K562 (cell line): ENCODE results near the gene STX1B. TPM values are rescaled to one million over a fixed set of nuclear protein-coding genes. Genes with fewer than 3 reads are reported as not detected.
A peak's percentile ranks its signal among the peaks of the same experiment; 100 is the strongest.

Experiments
- CBX1 ChIP-seq: sonication (generic); IDR thresholded peaks from 2 replicates; pipeline ENCODE4 v1.6.1; 2016; ENCODE audit warnings: antibody characterized with exemption, low read depth, mild to moderate bottlenecking
- CXXC5 ChIP-seq: fragments of 250-450 bp; sonication (Bioruptor Pico); IDR thresholded peaks from 2 replicates; pipeline ENCODE4 v1.8.0; 2022; ENCODE audit warnings: inconsistent platforms, mild to moderate bottlenecking, moderate library complexity
- HMGN3 ChIP-seq: IDR thresholded peaks from 2 replicates; pipeline ENCODE4 v1.6.1; 2011; ENCODE audit warnings: borderline replicate concordance, low read depth, mild to moderate bottlenecking, mixed read lengths, low read length; ENCODE audit not compliant: insufficient read length; ENCODE audit errors: extremely low read depth
- IFI16 ChIP-seq: fragments of 250-450 bp; sonication (Bioruptor Pico); IDR thresholded peaks from 2 replicates; pipeline ENCODE4 v2.1.2; 2022; ENCODE audit warnings: mild to moderate bottlenecking, inconsistent platforms
- MEIS2 ChIP-seq: fragments of 450-650 bp; IDR thresholded peaks from 2 replicates; pipeline ENCODE4 v1.6.1; 2014; ENCODE audit warnings: mild to moderate bottlenecking; ENCODE audit not compliant: partially characterized antibody
- MTA3 ChIP-seq: fragments of 450-650 bp; formaldehyde crosslinking; IDR thresholded peaks from 2 replicates; pipeline ENCODE4 v1.6.1; 2017; ENCODE audit warnings: mild to moderate bottlenecking, borderline replicate concordance
- NRF1 ChIP-seq, 2 experiments: fragments of 450-650 bp; IDR thresholded peaks in 1 of 2; conservative IDR thresholded peaks in 1 of 2; 2 replicates each; pipeline ENCODE4 v1.6.1; 2014; ENCODE audit warnings: mild to moderate bottlenecking in 2 of 2
- PHTF2 ChIP-seq: fragments of 250-450 bp; sonication (Bioruptor Pico); IDR thresholded peaks from 2 replicates; pipeline ENCODE4 v1.5.0; 2021; ENCODE audit warnings: mild to moderate bottlenecking
- RUNX1 ChIP-seq: sonication (generic); IDR thresholded peaks from 2 replicates; pipeline ENCODE4 v1.6.1; 2016; ENCODE audit warnings: antibody characterized with exemption, low read depth
- SETDB1 ChIP-seq: IDR thresholded peaks from one replicate; pipeline ENCODE4 v1.6.1; 2012; ENCODE audit warnings: low read length, control low read depth, inconsistent platforms
- SMARCE1 ChIP-seq: fragments of 450-650 bp; IDR thresholded peaks from 2 replicates; pipeline ENCODE4 v1.7.1; 2016; ENCODE audit warnings: mild to moderate bottlenecking
- SP2 ChIP-seq: IDR thresholded peaks from 2 replicates; pipeline ENCODE4 v1.6.1; 2011; ENCODE audit warnings: mild to moderate bottlenecking, low read depth, low read length, moderate library complexity; ENCODE audit not compliant: poor library complexity, severe bottlenecking; ENCODE audit errors: extremely low read depth
- SRF ChIP-seq, 2 experiments: fragments of 250-450, 450-650 bp in 1 of 2; sonication (Bioruptor Pico) in 1 of 2; sonication (generic) in 1 of 2; formaldehyde crosslinking; IDR thresholded peaks; 2 replicates each; pipeline versions ENCODE4 v1.5.0 to v1.5.1; 2020 to 2022; ENCODE audit warnings: mild to moderate bottlenecking in 1 of 2, missing genetic modification reagents in 1 of 2
- TAF1 ChIP-seq: IDR thresholded peaks from 2 replicates; pipeline ENCODE4 v1.6.1; 2011; ENCODE audit warnings: mild to moderate bottlenecking, low read length, moderate library complexity; ENCODE audit not compliant: insufficient read depth, control insufficient read depth, severe bottlenecking; ENCODE audit errors: extremely low read depth
- ZFPM2 ChIP-seq: fragments of 250-450 bp; sonication (Bioruptor Pico); IDR thresholded peaks from 2 replicates; pipeline ENCODE4 v1.5.1; 2022; ENCODE audit warnings: mild to moderate bottlenecking
- ZNF316 ChIP-seq: fragments of 450-650 bp; IDR thresholded peaks from 2 replicates; pipeline ENCODE4 v1.6.1; 2016
- ZNF41 ChIP-seq: fragments of 250-450 bp; sonication (Bioruptor Pico); conservative IDR thresholded peaks from 2 replicates; pipeline ENCODE4 v1.4.0; 2020; ENCODE audit warnings: mild to moderate bottlenecking
- polyA plus RNA-seq, 8 experiments: library from polyadenylated mRNA; depleted of rRNA in 4 of 8; stranded (reverse) in 5 of 8; unstranded in 3 of 8; fragments of >200 nt; fragmentation: Nextera tagmentation in 2 of 8; fragmentation: Illumina TruSeq in 1 of 8; extraction: Ambion mirVana in 2 of 8; extraction: Trizol in 1 of 8; gene quantifications; 2 replicates each; pipeline versions ENCODE4 v1.2.1 to v1.2.3, GENCODE V29; 2011 to 2014; ENCODE audit warnings: inconsistent platforms in 1 of 8, missing spikeins in 1 of 8
- total RNA-seq, 7 experiments: library from RNA; depleted of rRNA in 6 of 7; stranded (reverse); fragments of >200 nt in 6 of 7; fragmentation: Illumina TruSeq in 2 of 7; extraction: Trizol in 2 of 7; gene quantifications; 2 replicates each; pipeline versions ENCODE4 v1.2.1 to v1.2.3, GENCODE V29; 2011 to 2021; ENCODE audit warnings: low replicate concordance in 1 of 7
- TF ChIP-seq, protein P1 (sequence below), 2 experiments: fragments of 450-650 bp; IDR thresholded peaks; 2 replicates each; pipeline ENCODE4 v1.6.1; 2018; ENCODE audit warnings: mild to moderate bottlenecking in 2 of 2, low read depth in 1 of 2; ENCODE audit not compliant: partially characterized antibody in 2 of 2
- TF ChIP-seq, protein P2 (sequence below): fragments of 150-350 bp; conservative IDR thresholded peaks from 2 replicates; pipeline ENCODE4 v1.6.1; 2014; ENCODE audit warnings: low read length
- TF ChIP-seq, protein P3 (sequence below): sonication (generic); formaldehyde crosslinking; IDR thresholded peaks from 2 replicates; pipeline ENCODE4 v1.8.1; 2023; ENCODE audit warnings: mild to moderate bottlenecking, missing genetic modification reagents

STX1B gene
- total and polyA plus RNA-seq, 9 of the 15 experiments (the other 6 are each of a cell fraction or from before 2014, with no cell fraction given), result 0.07 to 2.5 (median 0.86) TPM

DNA sequence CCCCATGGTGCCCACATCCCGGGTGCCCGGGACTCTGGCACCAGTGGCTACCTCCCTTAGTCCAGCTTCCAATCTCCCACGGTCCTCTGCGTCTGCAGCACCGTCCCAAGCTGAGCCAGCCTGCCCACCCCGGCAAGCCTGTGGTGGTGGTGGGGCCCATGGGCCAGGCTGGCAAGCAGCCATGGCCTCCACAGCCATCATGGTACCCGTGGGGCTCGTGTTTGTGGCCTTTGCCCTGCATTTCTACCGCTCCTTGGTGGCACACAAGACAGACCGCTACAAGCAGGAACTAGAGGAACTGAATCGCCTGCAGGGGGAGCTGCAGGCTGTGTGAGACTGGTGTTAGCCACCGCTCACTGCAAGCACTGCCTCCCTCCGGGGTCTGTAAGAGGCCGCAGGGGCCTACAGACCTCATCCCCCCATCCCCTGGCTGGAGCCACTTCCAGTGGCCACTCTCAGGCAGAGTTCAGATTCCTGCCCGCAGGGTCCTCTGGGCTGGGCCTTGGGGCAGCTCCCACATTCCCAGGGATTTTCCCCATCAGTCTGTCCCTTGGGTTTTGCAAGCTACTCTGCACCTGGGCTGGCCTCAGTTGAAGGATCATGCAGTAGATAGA is 56.8 kb downstream of the STX1B start (continued):
- TF ChIP-seq, protein P1, sequence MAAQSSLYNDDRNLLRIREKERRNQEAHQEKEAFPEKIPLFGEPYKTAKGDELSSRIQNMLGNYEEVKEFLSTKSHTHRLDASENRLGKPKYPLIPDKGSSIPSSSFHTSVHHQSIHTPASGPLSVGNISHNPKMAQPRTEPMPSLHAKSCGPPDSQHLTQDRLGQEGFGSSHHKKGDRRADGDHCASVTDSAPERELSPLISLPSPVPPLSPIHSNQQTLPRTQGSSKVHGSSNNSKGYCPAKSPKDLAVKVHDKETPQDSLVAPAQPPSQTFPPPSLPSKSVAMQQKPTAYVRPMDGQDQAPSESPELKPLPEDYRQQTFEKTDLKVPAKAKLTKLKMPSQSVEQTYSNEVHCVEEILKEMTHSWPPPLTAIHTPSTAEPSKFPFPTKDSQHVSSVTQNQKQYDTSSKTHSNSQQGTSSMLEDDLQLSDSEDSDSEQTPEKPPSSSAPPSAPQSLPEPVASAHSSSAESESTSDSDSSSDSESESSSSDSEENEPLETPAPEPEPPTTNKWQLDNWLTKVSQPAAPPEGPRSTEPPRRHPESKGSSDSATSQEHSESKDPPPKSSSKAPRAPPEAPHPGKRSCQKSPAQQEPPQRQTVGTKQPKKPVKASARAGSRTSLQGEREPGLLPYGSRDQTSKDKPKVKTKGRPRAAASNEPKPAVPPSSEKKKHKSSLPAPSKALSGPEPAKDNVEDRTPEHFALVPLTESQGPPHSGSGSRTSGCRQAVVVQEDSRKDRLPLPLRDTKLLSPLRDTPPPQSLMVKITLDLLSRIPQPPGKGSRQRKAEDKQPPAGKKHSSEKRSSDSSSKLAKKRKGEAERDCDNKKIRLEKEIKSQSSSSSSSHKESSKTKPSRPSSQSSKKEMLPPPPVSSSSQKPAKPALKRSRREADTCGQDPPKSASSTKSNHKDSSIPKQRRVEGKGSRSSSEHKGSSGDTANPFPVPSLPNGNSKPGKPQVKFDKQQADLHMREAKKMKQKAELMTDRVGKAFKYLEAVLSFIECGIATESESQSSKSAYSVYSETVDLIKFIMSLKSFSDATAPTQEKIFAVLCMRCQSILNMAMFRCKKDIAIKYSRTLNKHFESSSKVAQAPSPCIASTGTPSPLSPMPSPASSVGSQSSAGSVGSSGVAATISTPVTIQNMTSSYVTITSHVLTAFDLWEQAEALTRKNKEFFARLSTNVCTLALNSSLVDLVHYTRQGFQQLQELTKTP (IDR thresholded peaks at IDR 0.05; ENCODE audit: low read depth in 1 of 2, partially characterized antibody in 2 of 2), result no peak
- TF ChIP-seq SMARCE1 (0 out of 2 replicates have a peak, but pooled peaks have one; percentile 16), RUNX1 (no peak), MTA3 (peak; percentile 68; the same call in 1 of the 2 replicates), SP2 (no peak), NRF1 (conservative IDR thresholded peaks at IDR 0.05 in 1 of 2, IDR thresholded peaks at IDR 0.05 in 1 of 2) (no peak), ZNF316 (no peak), IFI16 (CRISPR knock-in tag) (no peak), SRF (CRISPR knock-in tag; IDR thresholded peaks at IDR 0.05) (no peak; a peak in 1 of 4 replicates), CXXC5 (CRISPR knock-in tag) (0 out of 2 replicates have a peak, but pooled peaks have one; percentile 35), ZFPM2 (no peak), CBX1 (no peak), PHTF2 (CRISPR knock-in tag) (no peak), HMGN3 (peak; percentile 51), ZNF41 (no peak), SETDB1 (no peak), TAF1 (no peak), MEIS2 (no peak)
- TF ChIP-seq, protein P2, sequence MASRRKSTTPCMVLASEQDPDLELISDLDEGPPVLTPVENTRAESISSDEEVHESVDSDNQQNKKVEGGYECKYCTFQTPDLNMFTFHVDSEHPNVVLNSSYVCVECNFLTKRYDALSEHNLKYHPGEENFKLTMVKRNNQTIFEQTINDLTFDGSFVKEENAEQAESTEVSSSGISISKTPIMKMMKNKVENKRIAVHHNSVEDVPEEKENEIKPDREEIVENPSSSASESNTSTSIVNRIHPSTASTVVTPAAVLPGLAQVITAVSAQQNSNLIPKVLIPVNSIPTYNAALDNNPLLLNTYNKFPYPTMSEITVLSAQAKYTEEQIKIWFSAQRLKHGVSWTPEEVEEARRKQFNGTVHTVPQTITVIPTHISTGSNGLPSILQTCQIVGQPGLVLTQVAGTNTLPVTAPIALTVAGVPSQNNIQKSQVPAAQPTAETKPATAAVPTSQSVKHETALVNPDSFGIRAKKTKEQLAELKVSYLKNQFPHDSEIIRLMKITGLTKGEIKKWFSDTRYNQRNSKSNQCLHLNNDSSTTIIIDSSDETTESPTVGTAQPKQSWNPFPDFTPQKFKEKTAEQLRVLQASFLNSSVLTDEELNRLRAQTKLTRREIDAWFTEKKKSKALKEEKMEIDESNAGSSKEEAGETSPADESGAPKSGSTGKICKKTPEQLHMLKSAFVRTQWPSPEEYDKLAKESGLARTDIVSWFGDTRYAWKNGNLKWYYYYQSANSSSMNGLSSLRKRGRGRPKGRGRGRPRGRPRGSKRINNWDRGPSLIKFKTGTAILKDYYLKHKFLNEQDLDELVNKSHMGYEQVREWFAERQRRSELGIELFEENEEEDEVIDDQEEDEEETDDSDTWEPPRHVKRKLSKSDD, result no peak
- TF ChIP-seq, protein P3, sequence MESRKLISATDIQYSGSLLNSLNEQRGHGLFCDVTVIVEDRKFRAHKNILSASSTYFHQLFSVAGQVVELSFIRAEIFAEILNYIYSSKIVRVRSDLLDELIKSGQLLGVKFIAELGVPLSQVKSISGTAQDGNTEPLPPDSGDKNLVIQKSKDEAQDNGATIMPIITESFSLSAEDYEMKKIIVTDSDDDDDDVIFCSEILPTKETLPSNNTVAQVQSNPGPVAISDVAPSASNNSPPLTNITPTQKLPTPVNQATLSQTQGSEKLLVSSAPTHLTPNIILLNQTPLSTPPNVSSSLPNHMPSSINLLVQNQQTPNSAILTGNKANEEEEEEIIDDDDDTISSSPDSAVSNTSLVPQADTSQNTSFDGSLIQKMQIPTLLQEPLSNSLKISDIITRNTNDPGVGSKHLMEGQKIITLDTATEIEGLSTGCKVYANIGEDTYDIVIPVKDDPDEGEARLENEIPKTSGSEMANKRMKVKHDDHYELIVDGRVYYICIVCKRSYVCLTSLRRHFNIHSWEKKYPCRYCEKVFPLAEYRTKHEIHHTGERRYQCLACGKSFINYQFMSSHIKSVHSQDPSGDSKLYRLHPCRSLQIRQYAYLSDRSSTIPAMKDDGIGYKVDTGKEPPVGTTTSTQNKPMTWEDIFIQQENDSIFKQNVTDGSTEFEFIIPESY (CRISPR knock-in tag), result peak; percentile 99
